HG03457 (cell line): Measurements from ENCODE around the gene FERD3L.
"Not testable (repeated sequence)": the region's sequence is repeated elsewhere in the genome, so short reads cannot be mapped to it uniquely, and the experiment has no call there.

ENCODE experiments used
- ATAC-seq: cut with Tn5 transposase; IDR thresholded peaks from one replicate; pipeline ENCODE4 v1.9.1; 2021; ENCODE audit warnings: moderate number of reproducible peaks; ENCODE audit not compliant: unreplicated experiment

FERD3L gene

GRCh38 chr7:19144661-19145433 lies at the start of gene FERD3L:
Gene FERD3L (minus strand): TSS chr7:19145421. CDS start chr7:19145362, 59 bp downstream.
- no peak for ATAC-seq

- ATAC-seq: not testable (repeated sequence)
Observed at GRCh38 chr7:19194417-19194816, 49.2 kb upstream of the FERD3L start.

- ATAC-seq: no peak
Observed at GRCh38 chr7:19181634-19182033, 36.4 kb upstream of the FERD3L start.

- ATAC-seq: no peak
Observed at GRCh38 chr7:19178595-19178994, 33.4 kb upstream of the FERD3L start.

- no peak for ATAC-seq
Observed at GRCh38 chr7:19177269-19177668, 32.0 kb upstream of the FERD3L start.

GRCh38 chr7:19175241-19175640 lies 30.0 kb upstream of the FERD3L start:
- no peak for ATAC-seq

GRCh38 chr7:19161671-19162070 lies 16.4 kb upstream of the FERD3L start:
- ATAC-seq: no peak

GRCh38 chr7:19146699-19147098 lies 1.5 kb upstream of the FERD3L start:
- no peak for ATAC-seq

GRCh38 chr7:19145434-19146115 lies 354 bp upstream of the FERD3L start:
- ATAC-seq: no peak

- ATAC-seq: no peak
Observed at GRCh38 chr7:19143881-19144574, 1.2 kb downstream of the FERD3L start.

GRCh38 chr7:19139706-19140327 lies 5.4 kb downstream of the FERD3L start:
- ATAC-seq: no peak

GRCh38 chr7:19133886-19134285 lies 11.3 kb downstream of the FERD3L start:
- ATAC-seq: no peak

GRCh38 chr7:19133390-19133789 lies 11.8 kb downstream of the FERD3L start:
- ATAC-seq: no peak

GRCh38 chr7:19128856-19129255 lies 16.4 kb downstream of the FERD3L start:
- no peak for ATAC-seq

- no peak for ATAC-seq
Observed at GRCh38 chr7:19121977-19122588, 23.1 kb downstream of the FERD3L start.

GRCh38 chr7:19119870-19120486 lies 25.2 kb downstream of the FERD3L start:
- ATAC-seq: no peak

- ATAC-seq: no peak
Observed at GRCh38 chr7:19119372-19119771, 25.8 kb downstream of the FERD3L start.

- no peak for ATAC-seq
Observed at GRCh38 chr7:19118636-19119371, 26.4 kb downstream of the FERD3L start.

- no peak for ATAC-seq
Observed at GRCh38 chr7:19117870-19118608, 27.2 kb downstream of the FERD3L start.
